ENCODE results near the gene MAN1B1.

MAN1B1 gene

GRCh38 chr9:137077758-137078693 is 8.8 kb upstream of the MAN1B1 start:
- peak; percentile 65 for DNase-seq (ENCODE audit: low spot score)

GRCh38 chr9:137078701-137079400 is 7.9 kb upstream of the MAN1B1 start:
- Histone ChIP-seq H3K4me3 (ENCODE audit: severe bottlenecking) (peak overlapping the region; percentile 61), H3K4me1 (ENCODE audit: insufficient read depth, poor library complexity, severe bottlenecking) (peaks cover 9% of the 10 kb centered on the region), H3K27me3 (ENCODE audit: insufficient read depth, poor library complexity, severe bottlenecking) (no peaks in the 10 kb centered on the region), H3K27ac (ENCODE audit: poor library complexity, severe bottlenecking) (no peak overlapping the region), H3K9me3 (ENCODE audit: severe bottlenecking) (no peaks in the 10 kb centered on the region), H3K36me3 (ENCODE audit: low read depth) (peaks cover 12% of the 10 kb centered on the region; the same call in 1 of the 2 replicates)
- DNase-seq (ENCODE audit: low spot score): no peak
- ATAC-seq (ENCODE audit: low read depth): no peak
- TF ChIP-seq CTCF (IDR thresholded peaks at IDR 0.05; ENCODE audit: poor library complexity, severe bottlenecking): no peak

More at GRCh38 chr9:137077758-137078693, 8.8 kb upstream of the MAN1B1 start:
- Histone ChIP-seq H3K4me3 (ENCODE audit: severe bottlenecking) (peak overlapping the region; percentile 61), H3K4me1 (ENCODE audit: insufficient read depth, poor library complexity, severe bottlenecking) (peaks cover under 1% of the 10 kb centered on the region), H3K9me3 (ENCODE audit: severe bottlenecking) (no peaks in the 10 kb centered on the region), H3K27ac (ENCODE audit: poor library complexity, severe bottlenecking) (peak overlapping the region; percentile 39), H3K27me3 (ENCODE audit: insufficient read depth, poor library complexity, severe bottlenecking) (no peaks in the 10 kb centered on the region), H3K36me3 (ENCODE audit: low read depth) (peaks cover 12% of the 10 kb centered on the region; the same call in 1 of the 2 replicates)
- peak; percentile 22; the same call in 2 of the 3 replicates for ATAC-seq (ENCODE audit: low read depth)
- no peak for TF ChIP-seq CTCF (IDR thresholded peaks at IDR 0.05; ENCODE audit: poor library complexity, severe bottlenecking)

GRCh38 chr9:137079401-137079787 is 7.4 kb upstream of the MAN1B1 start:
- Histone ChIP-seq H3K36me3 (ENCODE audit: low read depth) (peaks cover 12% of the 10 kb centered on the region; the same call in 1 of the 2 replicates), H3K4me3 (ENCODE audit: severe bottlenecking) (no peak overlapping the region), H3K4me1 (ENCODE audit: insufficient read depth, poor library complexity, severe bottlenecking) (peaks cover 15% of the 10 kb centered on the region)

GRCh38 chr9:137080260-137081122 is 6.3 kb upstream of the MAN1B1 start:
- H3K27me3 ChIP-seq (ENCODE audit: insufficient read depth, poor library complexity, severe bottlenecking): no peaks in the 10 kb centered on the region
- H3K9me3 ChIP-seq (ENCODE audit: severe bottlenecking): no peaks in the 10 kb centered on the region
- peaks cover 21% of the 10 kb centered on the region for H3K4me1 ChIP-seq (ENCODE audit: insufficient read depth, poor library complexity, severe bottlenecking)
- DNase-seq (ENCODE audit: low spot score): no peak
- no peak for ATAC-seq (ENCODE audit: low read depth)
- no peak overlapping the region for H3K4me3 ChIP-seq (ENCODE audit: severe bottlenecking)
- peaks cover 12% of the 10 kb centered on the region; the same call in 1 of the 2 replicates for H3K36me3 ChIP-seq (ENCODE audit: low read depth)
- no peak overlapping the region for H3K27ac ChIP-seq (ENCODE audit: poor library complexity, severe bottlenecking)
- no peak for TF ChIP-seq CTCF (IDR thresholded peaks at IDR 0.05; ENCODE audit: poor library complexity, severe bottlenecking)

More at GRCh38 chr9:137079401-137079787, 7.4 kb upstream of the MAN1B1 start:
- ATAC-seq (ENCODE audit: low read depth) (no peak), DNase-seq (ENCODE audit: low spot score) (no peak)
- Histone ChIP-seq H3K27me3 (ENCODE audit: insufficient read depth, poor library complexity, severe bottlenecking) (no peaks in the 10 kb centered on the region), H3K9me3 (ENCODE audit: severe bottlenecking) (no peaks in the 10 kb centered on the region), H3K27ac (ENCODE audit: poor library complexity, severe bottlenecking) (no peak overlapping the region)
- no peak for TF ChIP-seq CTCF (IDR thresholded peaks at IDR 0.05; ENCODE audit: poor library complexity, severe bottlenecking)
